Loucy (cell line): ENCODE results near the gene ALAS1.

Source experiments
- EZH2phosphoT487 ChIP-seq: fragments of 200-600 bp; IDR thresholded peaks from 2 replicates; pipeline ENCODE4 v1.6.1; 2018; ENCODE audit warnings: antibody characterized with exemption, mild to moderate bottlenecking, moderate library complexity, borderline replicate concordance
- TF ChIP-seq, protein P1 (sequence below): fragments of 200-600 bp; sonication (generic); conservative IDR thresholded peaks from 2 replicates; pipeline ENCODE4 v1.5.1; 2014; ENCODE audit warnings: mild to moderate bottlenecking, antibody characterized with exemption, low read length

DNA sequence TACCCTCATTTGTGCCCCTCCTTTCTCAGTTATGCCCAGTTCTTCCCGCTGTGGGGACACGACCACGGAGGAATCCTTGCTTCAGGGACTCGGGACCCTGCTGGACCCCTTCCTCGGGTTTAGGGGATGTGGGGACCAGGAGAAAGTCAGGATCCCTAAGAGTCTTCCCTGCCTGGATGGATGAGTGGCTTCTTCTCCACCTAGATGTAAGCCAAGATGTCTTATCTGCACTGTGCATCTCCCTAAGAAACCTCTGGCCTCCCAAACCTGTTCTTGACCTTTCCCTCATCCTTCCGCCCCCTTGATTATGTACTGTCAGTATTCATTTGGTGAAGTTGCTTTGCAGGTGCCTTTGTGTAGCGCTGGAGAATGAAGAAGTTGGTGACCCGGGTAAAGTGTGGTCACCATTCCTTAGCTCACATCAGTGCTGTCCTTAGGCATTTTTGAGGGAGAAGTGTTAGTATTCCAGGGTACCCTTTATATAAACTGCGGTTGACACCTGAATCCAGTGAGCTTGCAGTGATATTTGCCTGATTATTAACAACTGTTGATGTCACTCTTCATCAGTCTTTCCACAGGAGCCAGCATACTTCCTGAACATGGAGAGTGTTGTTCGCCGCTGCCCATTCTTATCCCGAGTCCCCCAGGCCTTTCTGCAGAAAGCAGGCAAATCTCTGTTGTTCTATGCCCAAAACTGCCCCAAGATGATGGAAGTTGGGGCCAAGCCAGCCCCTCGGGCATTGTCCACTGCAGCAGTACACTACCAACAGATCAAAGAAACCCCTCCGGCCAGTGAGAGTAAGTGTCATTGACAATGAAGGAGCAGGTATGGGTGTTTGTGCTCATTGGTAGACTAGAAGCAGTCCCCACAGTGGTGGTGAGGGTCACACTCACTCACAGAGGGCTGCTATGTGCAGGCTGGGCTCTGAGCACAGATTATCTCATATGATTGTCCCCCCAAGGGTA lies 966 bp downstream of the ALAS1 start:
- TF ChIP-seq, protein P1, sequence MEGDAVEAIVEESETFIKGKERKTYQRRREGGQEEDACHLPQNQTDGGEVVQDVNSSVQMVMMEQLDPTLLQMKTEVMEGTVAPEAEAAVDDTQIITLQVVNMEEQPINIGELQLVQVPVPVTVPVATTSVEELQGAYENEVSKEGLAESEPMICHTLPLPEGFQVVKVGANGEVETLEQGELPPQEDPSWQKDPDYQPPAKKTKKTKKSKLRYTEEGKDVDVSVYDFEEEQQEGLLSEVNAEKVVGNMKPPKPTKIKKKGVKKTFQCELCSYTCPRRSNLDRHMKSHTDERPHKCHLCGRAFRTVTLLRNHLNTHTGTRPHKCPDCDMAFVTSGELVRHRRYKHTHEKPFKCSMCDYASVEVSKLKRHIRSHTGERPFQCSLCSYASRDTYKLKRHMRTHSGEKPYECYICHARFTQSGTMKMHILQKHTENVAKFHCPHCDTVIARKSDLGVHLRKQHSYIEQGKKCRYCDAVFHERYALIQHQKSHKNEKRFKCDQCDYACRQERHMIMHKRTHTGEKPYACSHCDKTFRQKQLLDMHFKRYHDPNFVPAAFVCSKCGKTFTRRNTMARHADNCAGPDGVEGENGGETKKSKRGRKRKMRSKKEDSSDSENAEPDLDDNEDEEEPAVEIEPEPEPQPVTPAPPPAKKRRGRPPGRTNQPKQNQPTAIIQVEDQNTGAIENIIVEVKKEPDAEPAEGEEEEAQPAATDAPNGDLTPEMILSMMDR, result no peak
- TF ChIP-seq EZH2phosphoT487, result no peak
